Globus pallidus (tissue), 1 donor: Measurements from ENCODE around the gene USP36.
A peak's percentile ranks its signal among the peaks of the same experiment; 100 is the strongest.
"Not testable (repeated sequence)": the region's sequence is repeated elsewhere in the genome, so short reads cannot be mapped to it uniquely, and the experiment has no call there.

Source experiments
- DNase-seq: peaks from one replicate; pipeline ENCODE4 v3.0.0-alpha.2; 2015; ENCODE audit warnings: low spot score

Gene USP36

GRCh38 chr17:78789663-78790181, 50.9 kb downstream of the USP36 start:
- DNase-seq = no peak

GRCh38 chr17:78789149-78789662, 51.4 kb downstream of the USP36 start:
- no peak for DNase-seq

GRCh38 chr17:78788451-78788850, 52.2 kb downstream of the USP36 start:
- no peak for DNase-seq

DNA sequence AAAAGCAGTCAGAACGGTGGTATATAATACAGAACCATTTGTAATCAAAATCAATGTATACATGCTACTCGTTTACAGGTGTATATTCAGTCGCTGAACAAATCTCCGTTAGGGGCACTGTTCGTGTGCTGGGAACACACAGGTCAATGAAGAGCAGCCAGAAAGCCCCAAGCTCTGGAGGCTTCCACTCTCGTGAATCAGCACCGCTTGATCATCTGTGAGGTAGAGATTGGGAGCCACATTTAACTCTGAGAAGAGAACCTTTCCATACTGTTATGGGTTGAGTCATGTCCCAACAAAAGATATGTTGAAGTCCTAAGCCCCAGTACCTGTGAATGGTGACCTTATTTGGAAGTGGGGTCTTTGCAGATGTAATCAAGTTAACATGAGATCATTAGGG, 53.2 kb downstream of the USP36 start:
- DNase-seq = no peak

GRCh38 chr17:78785663-78786057, 55.0 kb downstream of the USP36 start:
- no peak for DNase-seq

- DNase-seq = no peak
These were observed 55.5 kb downstream of the USP36 start for GRCh38 chr17:78785011-78785662.

DNA sequence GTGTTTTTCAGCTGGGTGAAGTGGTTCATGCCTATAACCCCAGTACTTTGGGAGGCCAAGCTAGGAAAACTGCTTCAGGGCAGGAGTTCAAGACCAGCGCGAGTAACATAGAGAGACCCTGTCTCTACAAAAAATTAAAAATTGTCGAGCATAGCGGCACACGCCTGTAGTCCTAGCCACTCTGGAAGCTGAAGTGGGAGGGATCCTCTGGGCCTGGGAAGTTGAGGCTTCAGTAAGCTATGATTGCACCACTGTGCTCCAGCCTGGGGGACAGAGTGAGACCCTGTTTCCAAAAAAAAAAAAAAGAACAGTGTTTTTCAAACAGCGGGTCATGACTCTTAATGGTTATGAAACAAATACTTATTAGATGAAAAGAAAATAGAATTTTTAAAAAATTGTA, 56.3 kb downstream of the USP36 start:
- no peak for DNase-seq

GRCh38 chr17:78783711-78784324, 56.8 kb downstream of the USP36 start:
- DNase-seq = no peak

GRCh38 chr17:78781893-78782304, 58.7 kb downstream of the USP36 start, which contains the start of gene CYTH1:
TSS of gene CYTH1 (minus strand) at chr17:78782273. CDS start at chr17:78782223, 50 bp downstream.
- no peak for DNase-seq

DNA sequence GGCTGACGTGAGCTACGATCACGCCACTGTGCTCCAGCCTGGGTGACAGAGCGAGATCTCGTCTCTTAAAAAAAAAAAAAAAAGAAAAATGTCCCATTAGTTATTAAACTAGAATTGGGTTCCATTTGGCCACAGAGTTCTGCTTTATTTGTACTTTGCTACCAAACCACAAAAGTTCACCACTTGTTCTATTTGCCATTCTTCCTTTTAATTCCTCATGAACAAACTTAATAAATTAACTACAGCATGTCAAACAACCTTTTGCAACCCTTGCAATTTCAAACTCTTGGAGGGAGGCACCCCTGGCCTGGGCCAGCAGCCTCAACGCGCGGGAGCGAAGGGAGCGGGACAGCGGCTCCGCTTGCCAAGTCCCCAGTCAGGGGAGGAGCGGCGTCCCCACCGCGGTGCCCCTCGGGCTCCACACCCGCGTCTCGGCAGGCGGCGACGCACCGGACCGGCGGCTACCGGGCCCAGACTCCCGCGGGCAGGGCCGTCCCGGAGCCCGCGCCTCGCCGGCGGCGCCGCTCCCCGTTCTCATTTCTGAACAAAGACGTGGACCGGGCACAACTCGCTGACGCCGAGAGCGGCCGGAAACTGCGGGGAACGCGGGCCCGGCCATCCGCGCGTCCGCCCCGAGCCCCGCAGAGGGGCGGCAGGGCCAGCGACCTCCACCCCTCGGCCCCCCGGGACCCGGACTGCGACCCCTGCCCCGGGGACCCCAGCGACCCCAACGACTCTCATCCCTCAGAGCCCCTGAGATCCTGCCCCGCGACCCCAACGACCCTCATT, 59.3 kb downstream of the USP36 start:
- DNase-seq = peak; percentile 51

DNA sequence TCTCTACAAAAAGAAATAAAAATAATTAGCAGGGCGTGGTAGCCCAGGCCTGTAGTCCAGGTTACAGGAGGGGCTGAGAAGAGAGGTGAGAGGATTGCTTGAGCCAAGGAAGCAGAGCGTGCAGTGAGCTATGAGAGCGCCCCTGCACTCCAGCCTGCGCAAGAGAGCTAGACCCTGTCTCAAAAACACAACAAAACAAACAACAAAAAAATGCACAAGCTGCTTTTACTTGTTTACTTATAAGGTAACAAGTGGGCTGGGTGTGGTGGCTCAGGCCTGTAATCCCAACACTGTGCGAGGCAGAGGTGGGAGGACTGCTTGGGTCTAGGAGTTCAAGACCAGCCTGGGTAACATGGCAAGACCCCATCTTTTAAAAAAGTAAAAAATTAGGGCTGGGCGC, 60.3 kb downstream of the USP36 start:
- no peak for DNase-seq

GRCh38 chr17:78779850-78780249, 60.8 kb downstream of the USP36 start:
- no peak for DNase-seq

DNA sequence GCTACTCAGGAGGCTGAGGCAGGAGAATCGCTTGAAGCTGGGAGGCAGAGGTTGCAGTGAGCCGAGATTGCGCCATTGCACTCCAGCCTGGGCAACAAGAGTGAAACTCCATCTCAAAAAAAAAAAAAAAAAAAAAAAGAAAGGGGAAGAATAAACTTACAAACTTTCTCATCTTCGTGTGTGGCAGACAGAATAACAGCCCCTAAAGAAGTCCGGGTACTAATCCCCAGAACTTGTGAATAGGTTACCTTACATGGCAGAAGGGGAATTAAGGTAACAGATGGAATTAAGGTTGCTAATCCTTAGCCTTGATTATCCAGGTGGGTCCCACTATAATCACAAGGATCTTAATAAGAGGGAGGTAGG, 61.3 kb downstream of the USP36 start:
- not testable (repeated sequence) for DNase-seq

DNA sequence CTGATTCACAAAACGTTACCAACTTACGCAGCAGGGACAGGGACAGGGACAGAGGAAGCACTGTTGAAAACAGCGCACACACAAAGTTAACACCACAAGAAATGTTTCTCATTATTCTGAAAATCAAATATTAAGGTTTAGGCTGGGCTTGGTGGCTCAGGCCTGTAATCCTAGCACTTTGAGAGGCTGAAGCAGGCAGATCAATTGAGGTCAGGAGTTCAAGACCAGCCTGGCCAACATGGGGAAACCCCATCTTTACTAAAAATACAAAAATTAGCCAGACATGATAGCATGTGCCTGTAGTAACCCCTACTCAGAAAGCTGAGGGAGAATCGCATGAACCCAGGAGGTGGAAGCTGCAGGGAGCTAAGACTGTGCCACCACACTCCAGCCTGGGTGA, 62.7 kb downstream of the USP36 start:
- no peak for DNase-seq

DNA sequence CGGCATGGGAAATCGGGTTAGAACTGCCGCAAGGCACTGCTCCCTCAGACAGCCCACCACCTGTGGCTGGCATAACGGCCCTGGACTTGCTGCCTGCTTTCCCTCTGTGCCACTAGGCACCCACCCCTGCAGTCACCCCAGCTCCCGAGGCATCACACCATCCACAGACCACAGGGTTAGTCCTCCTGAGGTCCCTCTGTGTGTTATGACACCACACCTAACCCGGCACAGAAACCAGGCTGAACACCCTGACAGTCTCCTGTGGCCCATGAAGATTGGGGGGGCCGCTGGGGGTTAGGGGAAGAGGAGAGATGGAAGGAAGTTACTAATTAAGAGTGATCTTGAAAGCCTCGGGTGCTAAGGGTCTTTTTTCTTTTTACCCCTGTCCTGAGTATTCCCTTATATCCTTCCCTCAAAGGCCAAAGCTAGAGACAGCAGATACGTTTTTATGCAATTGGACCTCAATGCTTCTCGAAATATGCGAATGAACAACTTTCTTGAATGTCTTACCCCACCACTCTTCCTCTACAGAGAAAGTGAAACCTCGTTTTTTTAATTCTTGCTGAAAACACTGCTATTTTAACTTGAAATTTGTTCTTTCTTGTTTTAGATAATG, 65.5 kb downstream of the USP36 start:
- DNase-seq = no peak

- DNase-seq = no peak
These were observed 66.2 kb downstream of the USP36 start for GRCh38 chr17:78774453-78774852.

GRCh38 chr17:78771758-78772382, 68.7 kb downstream of the USP36 start:
- no peak for DNase-seq

DNA sequence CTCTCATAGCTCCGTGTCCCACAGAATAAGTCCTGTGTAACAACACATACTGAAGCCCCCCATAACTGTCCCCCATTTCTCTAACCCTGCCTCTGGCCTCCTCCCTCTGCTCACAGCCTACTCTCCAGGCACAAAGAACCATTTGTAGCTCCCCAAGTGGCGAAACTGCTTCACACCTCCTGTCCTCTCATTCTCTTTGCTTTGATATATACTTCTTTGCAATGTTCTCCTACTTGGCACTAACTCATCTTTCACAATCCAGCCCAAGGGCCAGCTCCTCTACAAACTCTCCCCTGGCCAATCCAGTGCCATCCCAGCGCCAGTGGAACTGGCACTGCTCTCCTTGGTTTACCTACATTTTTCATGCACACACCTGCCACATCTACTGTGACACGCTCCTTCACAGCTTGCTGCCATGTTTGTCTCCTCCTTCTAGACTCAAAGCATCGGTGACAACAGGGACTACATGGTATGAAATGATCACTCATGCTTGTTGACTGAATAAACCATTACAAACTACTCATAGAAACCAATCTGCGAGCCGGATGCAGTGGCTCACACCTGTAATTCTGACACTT, 71.3 kb downstream of the USP36 start:
- no peak for DNase-seq

DNA sequence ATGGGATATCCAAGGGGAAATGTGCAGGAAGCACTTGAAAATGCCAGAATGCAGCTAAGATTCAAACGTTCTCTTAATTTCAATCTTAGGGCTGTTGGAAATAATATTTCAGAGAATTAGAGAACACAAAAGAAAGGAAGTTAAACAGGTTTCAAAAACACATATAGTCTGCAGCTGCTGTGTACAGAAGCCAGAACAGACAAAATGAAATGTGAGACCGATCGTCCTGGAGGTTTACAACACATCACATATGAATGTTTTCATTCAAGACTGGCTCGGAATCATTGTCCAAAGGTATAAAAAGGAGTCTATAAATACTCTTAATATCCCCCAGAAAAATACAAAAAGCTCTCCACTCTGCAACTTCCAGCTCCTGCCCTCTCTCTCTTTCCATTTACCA, 72.8 kb downstream of the USP36 start:
- DNase-seq = no peak

DNA sequence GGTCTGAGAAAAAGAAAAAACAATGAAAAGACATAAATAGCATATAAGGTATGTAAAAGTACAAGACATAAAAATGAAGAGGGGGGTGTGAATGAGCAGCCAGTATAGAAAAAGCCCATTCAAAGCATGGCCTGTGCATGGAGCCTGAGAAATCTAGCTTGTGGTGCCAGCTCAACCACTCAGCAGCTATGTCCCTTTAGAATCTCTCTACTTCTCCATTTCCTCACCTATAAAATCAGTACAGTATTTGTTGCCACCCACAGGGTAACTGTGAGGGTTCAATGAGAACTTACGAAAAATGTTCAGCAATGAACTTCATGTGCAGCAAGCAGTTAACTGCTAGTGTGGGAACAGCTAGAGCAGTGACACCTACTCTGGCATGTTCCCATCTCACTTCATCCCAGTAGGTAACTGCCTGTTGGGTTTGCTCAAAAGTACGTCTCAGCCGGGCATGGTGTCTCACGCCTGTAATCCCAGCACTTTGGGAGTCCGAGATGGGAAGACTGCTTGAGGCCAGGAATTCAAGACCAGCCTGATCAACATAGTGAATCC, 73.8 kb downstream of the USP36 start:
- no peak for DNase-seq

- DNase-seq = no peak
These were observed 74.4 kb downstream of the USP36 start for GRCh38 chr17:78766225-78766624.
